Stimulated activated naive CD8-positive, alpha-beta T cell treated with anti-CD3 and anti-CD28 coated beads, Interleukin-15, Interleukin-2, amounts not matched to agents 100 U/mL and 50 U/mL, for 24 hours (primary cell): ENCODE measurements around the gene PIGL.
"Not testable (repeated sequence)": the region's sequence is repeated elsewhere in the genome, so short reads cannot be mapped to it uniquely, and the experiment has no call there.

Experiments used
- ATAC-seq: fragments of 150-1000 bp; cut with Tn5 transposase; one replicate; pipeline ENCODE4 v1.10.0; 2021
- DNase-seq: peaks from one replicate; pipeline ENCODE4 v3.0.0; 2021

PIGL gene

GRCh38 chr17:16273929-16274339, 56.9 kb downstream of the PIGL start:
- peak; percentile 17 for DNase-seq
- ATAC-seq: peak; percentile 13

- no peak for DNase-seq
- ATAC-seq: no peak
Measured at GRCh38 chr17:16275024-16275423, 58.0 kb downstream of the PIGL start.

- no peak for DNase-seq
- no peak for ATAC-seq
Measured at GRCh38 chr17:16277163-16277562, 60.2 kb downstream of the PIGL start.

DNA sequence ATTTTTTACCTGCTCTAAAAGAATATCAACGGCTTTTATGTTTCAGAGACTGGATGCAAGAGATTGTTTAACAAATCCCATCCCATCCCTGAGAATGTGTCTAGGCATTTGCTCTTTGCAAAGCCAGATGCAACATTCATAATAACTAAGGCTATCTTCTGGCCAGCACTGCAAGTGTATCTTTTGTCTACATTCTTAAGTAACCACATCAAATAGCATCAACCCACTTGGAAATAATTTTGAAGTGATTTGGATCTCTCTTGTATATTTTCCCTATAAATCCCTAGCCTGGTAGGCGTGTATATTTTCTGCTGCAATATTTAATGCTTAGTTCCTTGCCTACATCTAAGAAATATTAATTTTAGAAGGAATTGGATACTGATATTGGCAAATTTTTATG, 64.3 kb downstream of the PIGL start:
- no peak for ATAC-seq
- no peak for DNase-seq

DNA sequence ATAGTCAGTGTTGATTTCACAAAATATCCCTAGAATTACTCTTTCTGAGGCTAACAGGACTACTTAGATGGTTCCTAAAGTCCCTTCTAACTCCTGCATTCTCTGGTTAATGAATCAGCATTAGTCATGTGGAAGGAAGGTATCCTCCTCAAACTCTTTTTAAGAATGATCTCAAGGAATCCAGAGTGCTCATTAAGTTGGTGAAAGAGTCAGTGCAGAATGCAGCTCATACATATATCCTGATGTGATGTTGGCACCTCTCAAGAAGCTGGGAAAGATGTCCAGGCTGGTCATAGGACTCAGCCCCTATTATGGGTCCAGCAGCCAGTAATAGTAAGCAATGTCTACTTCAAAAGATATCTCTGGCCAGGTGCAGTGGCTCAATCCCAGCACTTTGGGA, 65.5 kb downstream of the PIGL start:
- DNase-seq (no peak), ATAC-seq (no peak)

DNA sequence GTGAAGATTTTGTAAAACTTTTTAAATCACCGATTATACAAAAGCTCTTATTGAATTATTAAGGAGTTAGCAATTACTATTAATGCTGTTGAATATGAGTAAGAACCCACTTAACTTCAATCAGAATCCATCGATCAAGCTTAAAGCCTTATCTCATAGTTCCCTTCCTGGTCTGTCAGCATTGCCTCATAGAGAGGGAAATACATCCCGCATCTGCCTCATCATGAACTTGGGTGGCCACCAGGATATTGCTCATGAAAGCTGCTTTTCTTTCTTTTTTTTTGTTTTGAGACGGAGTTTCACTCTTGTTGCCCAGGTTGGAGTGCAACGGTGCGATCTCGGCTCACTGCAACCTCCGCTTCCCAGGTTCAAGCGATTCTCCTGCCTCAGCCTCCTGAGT, 66.7 kb downstream of the PIGL start:
- DNase-seq (no peak), ATAC-seq (no peak)

DNA sequence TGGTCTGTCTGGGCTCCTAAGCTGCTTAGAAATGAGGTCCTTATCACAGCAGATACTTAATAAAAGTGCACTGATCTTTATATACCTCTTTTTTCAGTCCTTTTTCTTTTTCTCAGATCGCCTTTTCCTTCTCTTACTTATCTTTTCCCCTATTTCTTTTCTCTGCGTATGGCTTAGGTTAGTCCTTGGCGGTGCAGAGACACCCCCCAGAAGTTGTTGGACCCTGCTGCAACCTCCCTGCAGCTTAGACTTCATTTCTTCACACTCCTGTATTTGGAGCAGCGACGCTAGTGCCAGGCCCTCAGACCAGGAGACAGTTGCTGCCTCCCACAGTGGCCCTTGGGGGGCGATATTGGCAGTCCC, 68.6 kb downstream of the PIGL start:
- no peak for ATAC-seq
- no peak for DNase-seq

GRCh38 chr17:16286009-16286946, 69.3 kb downstream of the PIGL start:
- peak; percentile 76 for DNase-seq
- ATAC-seq: peak; percentile 94

DNA sequence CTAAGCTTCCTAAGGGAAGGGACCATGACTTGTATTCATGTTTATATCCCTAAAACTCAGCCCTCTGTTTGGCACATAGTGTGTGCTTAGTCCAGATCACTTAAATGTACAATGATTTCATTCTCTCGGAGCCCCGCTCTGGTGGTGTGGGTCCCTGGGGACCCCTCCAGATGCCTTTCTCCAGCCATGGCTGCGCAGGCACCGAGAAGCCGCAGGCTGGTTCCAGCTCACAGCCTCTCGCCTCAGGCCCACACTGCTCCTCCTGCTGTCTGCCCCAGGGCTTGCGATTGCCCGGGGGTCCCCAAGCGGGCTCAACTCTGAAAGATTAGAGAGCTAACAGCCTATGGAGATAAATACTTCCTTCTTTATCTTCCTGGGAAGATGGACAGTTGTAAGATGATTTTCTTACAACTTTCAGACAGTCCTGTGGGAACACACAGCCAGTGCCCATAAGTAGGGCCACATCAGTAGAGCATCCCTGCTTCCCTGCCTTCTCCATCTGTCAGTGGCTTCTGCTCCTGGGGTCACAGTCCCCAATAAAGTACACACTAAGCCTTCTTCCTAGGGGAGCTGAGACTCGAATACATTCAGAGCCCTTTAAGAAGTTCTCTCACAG, 70.0 kb downstream of the PIGL start:
- DNase-seq: peak; percentile 43
- no peak for ATAC-seq

GRCh38 chr17:16287563-16288027, 70.6 kb downstream of the PIGL start:
- ATAC-seq: no peak

DNA sequence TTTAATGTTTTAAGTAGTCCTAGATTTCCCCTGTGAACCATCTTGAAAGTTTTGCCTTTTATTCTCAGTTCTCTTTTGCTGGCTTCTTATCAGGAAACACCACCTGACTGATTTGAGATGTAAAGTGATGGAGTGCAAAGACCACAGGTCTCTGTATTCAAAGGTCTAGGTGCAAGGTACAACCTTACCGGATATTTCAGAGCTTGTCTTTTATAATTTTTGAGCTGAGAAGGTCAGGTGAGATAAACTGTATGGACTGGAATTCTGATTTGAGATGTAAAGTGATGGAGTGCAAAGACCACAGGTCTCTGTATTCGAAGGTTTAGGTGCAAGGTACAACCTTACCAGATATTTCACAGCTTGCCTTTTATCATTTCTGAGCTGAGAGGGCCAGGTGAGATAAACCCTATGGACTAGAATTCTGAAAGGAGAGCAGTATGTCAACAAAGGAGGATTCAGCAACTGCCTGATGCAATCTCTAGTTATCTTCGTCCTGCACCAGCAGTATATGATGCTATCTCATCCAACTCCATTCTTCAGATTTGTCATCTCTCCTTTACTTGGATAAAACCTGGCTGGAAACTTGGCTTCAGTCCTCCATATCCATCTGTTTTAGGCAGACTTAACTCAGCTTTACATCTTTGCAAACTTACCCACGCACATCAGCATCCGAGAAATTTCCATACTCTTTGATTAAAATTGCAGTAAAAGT, 72.0 kb downstream of the PIGL start:
- ATAC-seq (no peak), DNase-seq (no peak)

More at GRCh38 chr17:16287563-16288027, 70.6 kb downstream of the PIGL start:
- DNase-seq: peak; percentile 39

DNA sequence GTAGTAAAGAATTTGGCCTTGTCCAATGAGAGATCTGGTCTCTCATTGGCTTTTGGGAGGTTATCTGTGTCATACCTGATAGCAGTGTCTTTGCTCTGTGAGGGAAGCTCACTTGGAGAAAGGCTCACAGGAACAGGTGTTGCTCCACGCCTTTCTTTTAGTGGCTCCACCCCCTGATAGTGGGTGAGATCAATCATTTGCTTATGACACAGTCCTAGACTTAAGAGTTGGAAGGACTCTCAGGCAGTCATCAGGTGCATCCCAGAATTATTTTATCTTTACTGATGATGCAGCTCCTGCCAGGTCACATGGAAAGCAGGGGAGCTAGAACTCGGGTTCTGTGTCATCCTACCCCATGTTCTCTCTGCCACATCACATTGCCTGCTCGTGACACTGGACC, 76.9 kb downstream of the PIGL start:
- DNase-seq: no peak
- ATAC-seq: no peak

DNA sequence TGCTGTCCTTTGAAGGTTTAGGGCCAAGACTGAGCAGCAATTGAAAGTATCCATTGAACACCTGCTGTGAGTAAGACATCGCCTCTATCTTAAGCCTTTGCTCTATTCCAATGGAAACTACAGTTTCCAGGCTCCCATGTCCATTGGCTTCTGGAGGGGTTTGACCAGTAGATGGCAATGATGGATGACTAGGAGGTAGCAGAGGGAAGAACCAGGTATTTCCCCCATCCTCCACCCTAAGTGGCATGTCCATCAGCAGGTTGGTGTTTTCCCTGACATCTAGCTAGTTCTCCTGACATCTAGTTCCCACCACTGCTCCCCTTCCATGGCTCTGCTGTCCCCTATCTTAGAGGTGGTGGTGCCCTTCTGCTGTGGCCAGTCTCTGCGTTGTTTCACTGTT, 77.5 kb downstream of the PIGL start:
- no peak for ATAC-seq
- DNase-seq: no peak

GRCh38 chr17:16296072-16296471, 79.1 kb downstream of the PIGL start:
- DNase-seq, ATAC-seq: not testable (repeated sequence)

DNA sequence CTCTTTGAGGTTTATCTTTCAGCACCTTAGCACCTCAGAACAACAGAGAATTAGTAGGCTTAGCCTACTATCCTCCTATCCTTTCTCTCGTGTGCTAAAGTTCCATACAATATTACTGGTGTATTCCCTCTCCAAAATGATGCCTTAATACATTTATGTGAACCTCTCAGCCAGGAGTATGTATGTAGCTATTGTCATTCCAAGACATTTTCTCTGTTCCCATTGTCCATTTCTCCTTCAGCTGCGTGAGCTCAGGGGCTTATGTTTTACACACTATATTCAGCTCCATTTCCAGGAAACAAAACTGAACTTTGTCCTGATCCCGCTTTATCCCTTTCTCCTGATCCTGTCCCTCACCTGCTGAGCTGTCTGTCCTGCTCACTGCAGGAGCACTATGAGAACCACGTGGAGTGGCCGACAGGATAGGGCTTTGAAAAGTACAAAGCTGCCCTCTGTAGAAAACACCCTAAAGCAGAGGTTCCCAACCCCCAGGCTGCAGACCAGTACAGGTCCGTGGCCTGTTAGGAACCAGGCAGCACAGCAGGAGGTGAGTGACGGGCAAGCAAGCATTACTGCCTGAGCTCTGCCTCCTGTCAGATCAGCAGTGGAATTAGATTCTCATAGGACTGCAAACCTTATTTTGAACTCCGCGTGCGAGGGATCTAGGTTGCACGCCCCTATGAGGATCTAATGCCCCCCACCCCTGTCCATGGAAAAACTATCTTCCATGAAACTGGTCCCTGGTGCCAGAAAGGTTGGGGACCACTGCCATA, 80.5 kb downstream of the PIGL start:
- DNase-seq: no peak
- ATAC-seq: no peak

- DNase-seq (no peak), ATAC-seq (no peak)
Measured at GRCh38 chr17:16298140-16298662, 81.2 kb downstream of the PIGL start.

- no peak for ATAC-seq
- no peak for DNase-seq
Measured at GRCh38 chr17:16300554-16300953, 83.5 kb downstream of the PIGL start.

DNA sequence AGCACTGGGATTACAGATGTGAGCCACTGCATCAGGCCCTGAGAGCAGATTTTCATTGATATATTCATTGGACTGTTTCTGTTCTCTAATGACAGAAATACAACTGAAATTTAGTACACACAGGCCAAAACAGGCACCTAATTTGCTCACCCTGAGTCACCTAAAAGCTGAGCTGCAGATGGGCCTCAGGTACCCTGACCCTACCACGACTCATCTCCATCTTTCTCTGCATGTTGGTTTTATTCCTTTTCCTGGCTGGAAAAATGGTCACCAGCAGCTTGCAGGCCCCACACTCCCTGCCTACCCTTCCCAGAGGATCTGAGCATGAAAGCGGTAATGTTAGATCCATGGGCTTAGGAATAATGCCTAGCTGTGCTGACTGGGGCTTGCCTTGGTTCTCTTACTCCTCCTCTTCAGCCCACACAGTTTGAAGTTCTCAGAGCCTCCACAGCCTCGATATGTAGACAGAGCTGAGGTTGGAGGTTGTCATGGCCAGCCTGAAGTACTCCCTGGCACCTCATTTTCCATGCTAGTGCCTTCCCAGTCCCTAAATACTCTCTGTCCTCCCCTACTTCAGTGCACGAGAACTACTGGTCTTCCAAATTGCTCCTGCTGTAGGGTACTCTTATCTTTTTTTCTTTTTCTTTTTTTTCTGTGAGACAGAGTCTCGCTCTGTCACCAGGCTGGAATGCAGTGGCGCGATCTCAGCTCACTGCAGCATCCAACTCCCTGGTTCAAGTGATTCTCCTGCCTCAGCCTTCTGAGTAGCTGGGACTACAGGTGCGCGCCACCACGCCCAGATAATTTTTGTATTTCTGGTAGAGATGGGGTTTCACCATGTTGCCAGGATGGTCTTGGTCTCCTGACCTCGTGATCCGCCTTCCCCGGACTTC, 85.2 kb downstream of the PIGL start:
- no peak for DNase-seq
- no peak for ATAC-seq

DNA sequence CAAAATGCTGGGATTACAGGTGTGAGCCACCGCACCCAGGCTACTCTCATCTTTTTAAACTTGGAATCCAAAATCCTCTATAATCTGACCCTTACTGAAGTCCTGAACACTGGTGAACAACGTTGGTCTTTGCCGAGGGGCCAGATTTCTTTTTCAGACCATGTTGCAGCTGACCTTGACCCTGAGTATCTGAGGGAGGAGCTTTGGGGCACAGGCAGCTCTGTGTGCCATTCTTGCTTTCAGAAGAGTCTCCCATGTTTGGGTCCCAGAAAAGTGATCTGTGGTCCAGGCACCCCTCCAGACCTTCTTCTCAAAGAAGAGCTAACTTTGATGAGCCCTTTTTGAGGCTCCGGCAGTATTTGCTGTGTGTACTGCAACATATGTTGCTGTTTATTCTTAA, 85.8 kb downstream of the PIGL start:
- ATAC-seq (no peak), DNase-seq (no peak)

GRCh38 chr17:16304830-16305229, 87.8 kb downstream of the PIGL start:
- DNase-seq: no peak
- peak; percentile 55 for ATAC-seq

DNA sequence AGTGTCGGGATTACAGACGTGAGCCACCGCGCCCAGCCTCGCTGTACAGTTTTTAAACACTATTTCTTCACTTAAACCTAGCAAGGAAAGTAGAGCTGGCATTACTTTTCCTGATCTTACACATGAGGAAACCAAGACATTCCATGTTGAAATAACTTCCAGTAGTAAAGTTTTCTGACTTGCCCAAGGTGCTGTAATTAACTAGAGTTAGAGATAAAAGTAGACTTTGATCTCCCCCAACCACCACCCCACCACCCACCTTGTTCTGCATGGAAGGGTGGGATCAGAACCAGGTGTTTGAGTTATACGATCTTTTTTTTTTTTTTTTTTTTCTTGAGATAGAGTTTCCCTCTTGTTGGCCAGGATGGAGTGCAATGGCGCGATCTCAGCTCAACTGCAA, 89.2 kb downstream of the PIGL start:
- ATAC-seq (no peak), DNase-seq (no peak)
